NCI-H146 treated with DMSO at 0.1 percent for 48 hours (cell line): ENCODE measurements around the gene HHIP.

Source experiments
- DNase-seq: peaks from one replicate; lab custom pipeline; 2025; ENCODE audit not compliant: unreplicated experiment; lab: John Stamatoyannopoulos, UW

The HHIP gene

DNA sequence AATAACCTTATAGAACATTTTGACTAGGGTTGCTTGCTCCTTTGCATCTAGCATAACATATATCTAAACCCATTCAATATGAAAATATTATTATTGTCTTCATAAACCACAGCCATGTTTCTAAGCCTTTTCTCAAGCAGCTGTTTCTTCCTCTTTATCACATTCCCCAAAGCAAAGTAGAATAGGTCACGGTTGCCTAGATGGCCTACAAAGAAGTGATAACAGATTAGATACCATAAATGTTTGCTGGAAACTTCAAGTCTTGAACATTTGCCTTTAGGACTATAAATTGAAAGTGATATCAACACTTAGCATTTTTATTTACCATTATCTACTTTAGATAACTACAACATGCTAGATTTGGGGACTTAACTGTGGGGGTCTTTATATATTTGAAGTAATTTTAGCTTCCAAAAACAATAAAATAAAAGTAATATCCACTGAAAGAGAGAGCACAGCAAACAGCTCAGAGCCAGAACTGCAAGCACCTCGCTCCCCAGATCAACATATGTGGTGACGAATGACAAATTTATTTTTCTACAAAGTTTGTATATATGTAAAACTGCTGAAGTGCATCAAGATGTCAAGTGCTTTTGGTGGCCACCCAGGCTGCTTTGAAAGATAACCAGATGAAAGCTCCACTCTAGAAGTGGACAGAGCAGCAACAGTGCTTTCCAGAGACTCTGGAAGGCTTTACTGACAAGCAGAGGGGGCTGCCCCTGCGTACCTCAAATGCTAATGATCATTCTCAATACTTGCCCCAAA lies 8.0 kb downstream of the HHIP start:
- no peak for DNase-seq

DNA sequence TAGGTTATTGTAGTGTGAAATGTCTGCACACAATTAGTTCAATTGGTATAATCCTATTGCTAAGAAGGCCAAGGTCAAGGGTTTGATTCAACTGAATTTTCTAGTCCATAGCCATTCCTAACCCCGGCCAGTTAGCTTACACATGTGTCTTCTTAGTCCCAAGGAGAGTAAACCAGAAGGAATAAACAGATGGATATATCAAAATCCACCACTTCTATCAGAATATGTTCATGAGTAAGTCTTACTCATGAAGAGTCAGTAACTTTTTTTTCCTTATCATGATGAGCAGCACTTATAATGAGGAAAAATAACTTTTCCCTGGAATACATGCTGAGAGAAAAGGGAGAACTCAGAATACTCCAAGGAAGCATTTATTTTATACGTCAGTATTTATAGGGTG lies 9.5 kb downstream of the HHIP start:
- DNase-seq, result peak; percentile 3

DNA sequence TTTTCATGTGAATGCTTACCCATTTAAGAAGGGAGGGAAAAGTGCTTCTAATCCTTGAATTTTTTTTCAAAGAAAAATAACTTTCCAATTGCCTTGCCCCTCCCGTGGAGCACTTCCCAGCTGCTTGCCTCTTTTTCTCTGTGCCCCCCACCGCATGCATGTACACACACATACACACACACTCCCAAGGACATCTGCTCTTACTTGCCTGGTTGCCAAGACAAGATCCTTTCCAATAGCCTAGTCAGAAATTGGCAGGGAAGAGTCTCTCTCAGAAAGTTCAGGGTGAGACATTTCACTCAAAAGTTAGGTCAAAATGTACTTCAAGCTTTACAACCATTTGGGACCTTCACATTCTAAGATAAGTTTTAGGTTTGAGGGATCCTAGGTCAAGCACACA lies 10.9 kb downstream of the HHIP start:
- no peak for DNase-seq

DNA sequence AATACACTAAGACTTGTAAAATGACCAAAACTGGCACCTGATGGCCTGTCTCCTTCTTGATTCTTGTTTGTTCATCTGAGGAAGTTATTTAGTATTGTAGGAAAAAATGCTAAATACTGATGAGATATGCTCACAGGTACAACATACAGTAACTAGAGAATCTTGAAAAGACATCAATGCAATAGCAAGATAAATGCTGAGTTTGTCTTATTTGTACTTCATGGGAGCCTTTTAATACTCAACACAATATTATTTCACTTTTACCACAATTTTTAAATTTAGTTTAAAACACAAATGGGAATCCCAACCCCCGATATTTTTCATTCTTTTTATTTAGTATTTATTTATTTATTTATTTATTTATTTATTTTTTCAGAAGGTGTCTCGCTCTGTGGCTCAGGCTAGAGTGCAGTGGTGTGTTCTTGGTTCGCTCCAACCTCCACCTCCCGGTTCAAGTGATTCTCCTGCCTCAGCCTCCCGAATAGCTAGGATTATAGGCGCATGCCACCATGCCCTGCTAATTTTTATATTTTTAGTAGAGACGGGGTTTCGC lies 12.1 kb downstream of the HHIP start:
- DNase-seq, result no peak

DNA sequence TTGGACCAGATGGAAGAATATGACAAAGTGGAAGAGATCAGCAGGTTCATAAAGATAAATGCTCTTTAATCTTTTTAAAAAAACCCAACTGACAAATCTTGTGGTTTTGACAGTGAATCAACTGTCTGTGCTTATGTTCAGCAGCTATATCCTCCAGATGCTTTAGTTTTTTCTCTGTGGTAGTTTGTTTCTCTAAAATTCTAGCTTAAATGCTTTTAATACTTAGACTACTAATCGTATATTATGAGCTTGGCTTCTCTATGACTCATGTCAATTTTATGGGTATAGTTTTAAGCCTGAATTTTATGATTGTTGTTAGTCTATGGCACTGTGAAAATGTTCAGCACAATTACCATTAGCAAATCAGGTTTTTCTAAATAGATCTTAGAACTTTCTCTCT lies 12.9 kb downstream of the HHIP start:
- no peak for DNase-seq

DNA sequence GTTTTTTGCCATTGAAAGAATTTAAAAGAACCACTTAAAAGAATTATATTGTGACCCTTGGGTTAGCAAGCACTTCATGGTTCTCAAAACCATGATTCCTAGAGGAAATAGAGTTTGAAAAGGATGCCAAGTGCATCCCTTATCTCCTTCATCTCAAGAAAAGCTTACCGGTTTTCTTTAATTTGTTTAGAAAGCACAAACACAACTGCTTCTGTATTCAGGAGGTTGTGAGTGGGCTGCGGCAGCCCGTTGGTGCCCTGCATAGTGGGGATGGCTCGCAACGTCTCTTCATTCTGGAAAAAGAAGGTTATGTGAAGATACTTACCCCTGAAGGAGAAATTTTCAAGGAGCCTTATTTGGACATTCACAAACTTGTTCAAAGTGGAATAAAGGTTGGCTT lies 13.5 kb downstream of the HHIP start:
- DNase-seq, result no peak

DNA sequence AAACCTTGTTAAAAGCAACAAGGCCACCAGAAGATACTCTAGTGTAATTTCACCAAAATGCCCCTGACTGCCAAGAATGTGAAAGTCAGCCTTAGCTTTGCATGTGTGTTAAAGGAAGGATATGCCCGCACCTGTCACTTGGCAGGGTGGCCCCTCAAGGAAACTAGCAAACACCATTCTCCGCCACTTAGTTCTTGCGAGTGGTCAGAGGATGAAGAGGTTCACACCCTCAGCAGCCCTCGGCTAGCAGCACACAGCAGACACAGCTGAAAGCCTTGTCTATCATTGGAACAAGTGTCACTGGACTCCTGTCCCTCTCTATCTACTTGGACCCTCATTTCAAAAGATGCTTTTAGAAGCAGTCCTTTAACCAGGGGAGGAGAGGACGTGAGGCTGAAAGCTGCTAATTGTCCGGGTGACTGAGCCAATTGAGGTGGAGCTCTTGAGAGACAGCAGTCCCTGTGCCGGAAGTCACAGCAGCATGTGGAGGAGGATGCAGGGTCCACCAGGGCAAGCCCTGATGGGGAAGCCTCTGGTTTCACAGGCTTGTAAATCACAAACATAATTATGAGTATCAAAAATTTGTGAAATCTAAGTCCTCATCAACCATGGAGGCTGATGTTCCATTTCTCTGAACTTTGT lies 18.0 kb downstream of the HHIP start:
- no peak for DNase-seq

DNA sequence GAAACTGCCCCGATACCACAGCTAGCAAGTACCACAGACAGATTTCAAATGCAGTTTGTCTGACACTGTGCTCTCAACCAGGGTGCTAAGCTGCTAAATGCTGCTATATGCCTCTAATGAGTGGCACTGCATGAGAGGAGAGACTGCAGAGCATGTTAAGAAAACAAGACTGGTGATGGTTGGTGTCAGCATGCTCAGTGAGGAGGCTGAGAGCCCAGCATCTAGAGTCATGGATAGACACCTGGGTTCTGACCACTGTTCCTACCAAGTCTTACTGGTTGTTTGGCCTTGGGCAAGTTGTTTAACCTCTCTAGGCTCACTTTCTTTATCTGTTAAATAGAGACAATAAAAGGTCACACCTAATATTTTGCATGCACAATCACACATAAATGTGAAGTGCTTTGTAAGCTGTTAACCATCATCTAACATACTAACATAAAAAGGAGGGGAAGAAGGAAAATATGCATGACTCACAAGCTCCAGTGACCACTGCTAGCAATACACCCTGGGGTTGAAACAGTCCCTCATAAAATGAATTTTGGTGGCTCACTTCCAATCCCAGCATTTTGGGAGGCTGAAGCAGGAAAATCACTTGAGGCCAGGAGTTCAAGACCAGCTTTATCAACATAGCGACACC lies 20.7 kb downstream of the HHIP start:
- no peak for DNase-seq

DNA sequence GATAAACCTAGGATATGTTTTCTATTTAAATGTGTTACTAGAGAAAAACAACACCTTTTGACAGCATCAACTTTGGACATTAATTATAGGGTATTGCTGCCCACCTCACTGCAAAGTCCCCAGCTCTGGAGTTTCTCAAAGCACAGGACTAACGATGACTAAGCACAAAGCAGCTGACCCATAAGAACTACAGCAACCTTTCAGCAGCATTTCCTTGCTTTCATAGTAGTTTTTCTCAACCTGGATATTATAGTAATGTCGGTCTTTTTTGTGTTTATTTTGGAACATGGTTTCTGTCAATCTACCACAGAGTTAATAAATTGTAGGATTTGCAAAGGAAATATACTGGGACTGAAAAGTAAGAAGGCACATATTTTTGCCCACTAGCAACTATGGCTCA lies 21.5 kb downstream of the HHIP start:
- DNase-seq, result no peak

DNA sequence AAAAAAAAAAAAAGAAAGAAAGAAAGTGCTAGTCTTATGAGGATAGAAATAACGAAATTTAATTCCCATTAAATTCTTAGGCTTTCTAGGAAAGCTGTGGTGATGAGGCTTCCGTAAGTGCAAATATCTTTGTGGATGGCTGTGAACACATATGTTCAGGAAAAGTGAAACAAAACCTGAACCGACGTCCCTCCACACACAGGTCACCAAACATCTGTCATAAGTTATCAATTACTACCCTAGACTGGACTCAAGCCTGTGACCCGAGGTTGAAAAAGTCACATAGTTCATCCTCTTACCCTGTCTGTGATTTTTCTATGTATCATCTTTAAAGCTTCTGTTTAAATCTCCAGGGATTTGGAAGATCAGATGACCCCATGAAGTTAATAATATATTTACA lies 24.8 kb downstream of the HHIP start:
- DNase-seq, result no peak

DNA sequence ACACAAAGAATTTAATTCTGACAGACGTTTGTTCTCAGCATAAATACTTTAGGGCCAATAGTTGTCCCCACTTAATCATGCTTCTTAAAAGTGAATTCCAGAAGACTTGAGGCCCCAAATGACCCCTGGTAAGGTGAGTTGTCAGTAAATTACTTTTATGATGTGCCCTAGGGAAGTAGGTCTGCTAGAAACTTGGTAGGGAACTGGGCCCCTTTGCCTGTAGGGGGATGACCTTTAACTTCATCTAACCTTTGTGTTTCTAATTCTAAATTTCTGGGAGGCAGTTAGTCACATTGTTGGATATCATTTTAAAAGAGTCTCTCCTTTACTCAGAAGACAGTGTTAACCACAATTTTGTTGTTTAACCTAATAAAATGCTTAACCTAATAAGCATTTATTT lies 28.8 kb downstream of the HHIP start:
- DNase-seq, result no peak

DNA sequence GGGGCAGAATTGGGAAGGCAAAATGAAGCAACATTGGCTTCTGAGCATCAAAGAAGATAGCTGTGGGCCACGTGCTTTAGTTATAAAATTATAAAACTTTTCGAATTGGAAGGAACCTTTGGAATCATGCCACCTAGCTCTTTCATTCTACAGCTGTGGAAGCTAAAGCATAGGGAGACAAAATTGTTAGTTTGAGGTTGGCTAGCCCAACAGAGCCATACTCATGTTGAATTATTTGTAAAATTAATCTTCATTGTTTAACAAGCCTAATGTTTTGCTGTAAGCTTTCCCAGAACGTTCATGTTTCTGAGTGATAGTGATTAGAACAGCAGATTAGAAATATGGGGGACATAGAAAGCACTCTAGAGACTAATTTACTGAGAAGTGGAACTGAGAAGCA lies 35.9 kb downstream of the HHIP start:
- DNase-seq, result no peak

DNA sequence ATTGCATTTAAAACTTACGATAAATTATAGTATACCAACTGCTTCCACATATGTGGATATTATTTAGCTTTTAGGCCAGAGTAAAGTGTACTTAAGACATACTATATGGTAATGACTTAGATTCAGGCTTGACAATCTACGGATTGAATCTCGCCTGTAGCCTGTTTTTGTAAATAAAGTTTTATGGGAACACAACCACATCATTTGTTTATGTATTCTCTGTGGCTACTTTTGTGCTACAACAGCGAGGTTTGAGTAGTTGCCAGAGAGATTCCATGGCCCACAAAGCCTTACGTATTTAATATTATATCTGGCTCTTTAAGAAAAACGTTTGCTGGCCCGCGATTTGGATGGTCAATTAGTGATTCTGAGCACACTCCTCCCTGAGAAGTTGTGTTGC lies 37.6 kb downstream of the HHIP start:
- DNase-seq, result no peak

DNA sequence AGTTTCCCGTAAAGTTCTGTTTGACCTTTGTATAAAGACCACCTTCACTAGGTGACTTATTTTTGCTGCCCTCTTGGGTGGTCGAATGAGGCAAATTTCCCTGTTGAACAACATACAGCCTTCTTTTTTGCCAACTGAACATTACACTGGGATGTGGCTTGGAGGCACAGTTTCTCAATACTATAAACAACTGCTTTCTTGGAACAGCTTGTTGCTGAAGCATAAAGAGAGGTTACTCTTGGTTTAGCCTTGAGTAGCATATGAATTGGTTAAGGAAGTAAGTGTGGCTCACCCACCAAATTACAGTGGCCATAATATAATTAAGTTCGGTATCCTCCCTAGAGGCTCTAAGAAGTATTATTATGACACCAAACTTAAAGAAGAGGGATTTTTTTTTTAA lies 40.0 kb downstream of the HHIP start:
- DNase-seq, result no peak

DNA sequence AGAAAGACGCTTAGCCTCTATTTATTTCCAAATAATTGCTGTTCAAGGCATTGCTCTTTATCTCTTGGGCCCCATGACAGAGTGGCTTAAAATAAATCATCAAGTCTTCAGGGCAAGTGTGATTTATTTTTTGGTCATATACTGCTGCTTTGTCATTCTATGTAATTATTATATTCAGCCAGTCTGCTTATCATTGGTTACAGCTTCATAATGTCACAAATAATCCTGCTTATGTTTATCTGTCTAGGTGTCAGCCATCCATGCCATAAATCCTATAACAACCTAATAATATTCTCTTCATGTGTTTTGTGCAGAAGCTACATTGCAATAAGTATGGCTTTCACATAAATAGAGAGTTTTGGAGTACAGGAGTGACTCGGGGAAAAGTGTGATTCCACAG lies 41.0 kb downstream of the HHIP start:
- no peak for DNase-seq

DNA sequence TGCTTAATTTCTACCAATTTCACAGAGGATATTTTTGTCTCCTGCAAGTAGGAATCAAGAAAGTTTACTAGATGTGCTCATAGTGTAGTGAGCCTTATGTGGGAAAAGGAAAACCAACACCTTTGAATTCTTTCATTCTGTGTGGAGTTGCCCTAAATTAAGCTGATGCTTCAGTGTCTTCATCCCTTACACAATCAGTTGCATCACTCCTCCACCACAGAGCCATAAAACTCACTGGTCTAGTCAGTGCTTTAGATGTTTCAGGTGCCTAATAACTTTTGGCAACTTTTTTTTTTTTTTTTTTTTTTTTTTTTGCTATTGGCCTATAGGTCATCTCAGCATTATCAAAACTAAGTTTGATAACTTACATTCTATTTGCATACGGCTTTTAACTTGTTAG lies 41.5 kb downstream of the HHIP start:
- no peak for DNase-seq

DNA sequence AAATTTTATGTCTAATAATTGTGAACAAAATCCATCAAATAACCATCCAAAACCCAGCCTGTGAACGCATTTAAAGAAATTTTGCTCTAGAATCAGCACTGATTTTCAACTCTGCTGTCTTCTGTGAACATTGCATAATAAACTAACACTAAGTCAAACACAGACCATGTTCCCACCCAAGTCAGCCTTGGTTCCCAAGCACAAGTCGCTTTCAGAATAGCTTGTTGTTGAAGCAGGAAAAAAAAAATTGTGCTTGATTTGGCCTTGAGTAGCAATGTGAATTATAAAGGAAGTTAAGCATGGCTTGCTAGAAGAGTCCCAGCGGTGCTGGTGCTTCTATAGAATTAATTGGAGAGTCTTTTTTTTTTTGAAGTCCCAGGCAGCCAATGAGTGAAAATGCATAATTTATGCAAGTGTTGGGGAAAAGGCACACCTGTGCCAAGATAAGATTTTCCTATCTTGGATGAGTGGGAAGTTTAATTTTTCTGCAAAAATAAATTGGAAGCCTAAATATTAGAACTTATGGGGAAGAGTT lies 42.1 kb downstream of the HHIP start:
- no peak for DNase-seq

DNA sequence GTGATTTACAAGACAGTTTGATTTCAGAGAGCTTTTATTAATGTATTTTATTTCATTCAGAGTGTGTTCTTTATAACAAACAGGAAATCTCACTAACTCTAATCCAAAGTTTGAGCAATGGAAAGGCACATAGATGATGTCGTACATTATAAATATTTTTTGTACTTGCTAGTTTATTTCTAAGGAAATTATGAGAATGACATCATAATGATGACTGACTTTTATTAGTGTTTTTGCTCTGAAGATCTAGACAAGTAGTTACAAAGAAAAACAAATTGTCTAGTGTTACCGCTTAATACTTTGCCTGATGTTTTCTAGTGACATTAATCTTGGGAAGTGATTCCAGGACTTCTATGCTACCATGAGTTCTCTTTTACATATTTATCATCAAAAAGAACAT lies 43.2 kb downstream of the HHIP start:
- DNase-seq, result no peak

DNA sequence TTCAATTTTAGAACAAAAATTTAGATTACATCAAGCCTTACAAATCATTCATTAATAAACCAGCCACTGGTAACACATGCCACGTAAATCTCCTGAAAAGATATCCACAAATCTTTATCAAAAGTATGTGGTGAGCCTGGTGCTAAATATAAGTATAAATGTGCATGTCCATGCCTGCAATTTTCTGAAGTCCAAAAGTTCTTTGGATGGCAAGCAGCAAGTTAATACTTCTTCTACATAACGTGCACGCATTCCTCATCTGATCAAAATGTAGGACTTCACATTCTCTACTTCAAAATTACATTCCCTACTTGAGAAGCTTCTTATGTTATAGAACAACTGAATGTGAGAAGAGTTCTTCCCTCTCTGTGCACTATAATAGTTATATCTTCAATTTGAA lies 49.8 kb downstream of the HHIP start:
- DNase-seq, result no peak

DNA sequence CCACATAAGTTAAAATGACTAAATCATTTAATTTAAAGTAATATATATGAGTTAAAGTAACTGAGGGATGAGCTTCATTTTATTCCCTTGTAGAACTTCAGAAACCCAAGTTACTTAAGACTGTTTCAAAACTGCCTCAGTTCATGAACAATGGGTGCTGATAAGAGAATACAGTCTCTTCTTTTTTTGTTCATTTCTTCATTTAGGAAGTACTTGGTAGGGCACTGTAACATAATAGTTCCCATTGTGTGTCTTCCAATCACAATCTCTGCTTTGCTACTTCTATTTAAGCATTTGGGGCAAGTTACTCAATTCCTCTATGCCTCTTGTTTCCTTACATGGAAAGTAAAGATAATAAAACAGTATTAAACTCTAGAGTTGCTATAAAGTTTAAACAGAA lies 50.4 kb downstream of the HHIP start:
- DNase-seq, result no peak

DNA sequence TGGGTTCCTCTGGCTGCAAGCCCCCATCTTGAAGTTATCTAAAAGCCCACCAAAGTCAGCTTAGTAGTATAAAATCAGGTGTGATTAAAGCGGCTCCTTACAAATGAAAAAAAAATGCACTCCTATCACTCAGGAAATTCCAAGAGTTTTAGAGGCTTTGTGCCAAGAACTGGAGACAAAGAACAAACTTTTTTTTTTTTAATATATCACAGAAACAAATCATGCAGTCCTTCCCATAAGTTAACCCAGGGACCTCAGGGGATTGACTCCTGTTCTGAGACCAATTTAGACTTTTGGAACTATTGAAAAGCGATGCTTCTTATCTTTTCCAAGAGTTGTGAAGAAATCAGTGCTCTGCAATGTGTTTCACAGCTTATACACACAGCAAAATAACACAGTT lies 53.6 kb downstream of the HHIP start:
- no peak for DNase-seq

DNA sequence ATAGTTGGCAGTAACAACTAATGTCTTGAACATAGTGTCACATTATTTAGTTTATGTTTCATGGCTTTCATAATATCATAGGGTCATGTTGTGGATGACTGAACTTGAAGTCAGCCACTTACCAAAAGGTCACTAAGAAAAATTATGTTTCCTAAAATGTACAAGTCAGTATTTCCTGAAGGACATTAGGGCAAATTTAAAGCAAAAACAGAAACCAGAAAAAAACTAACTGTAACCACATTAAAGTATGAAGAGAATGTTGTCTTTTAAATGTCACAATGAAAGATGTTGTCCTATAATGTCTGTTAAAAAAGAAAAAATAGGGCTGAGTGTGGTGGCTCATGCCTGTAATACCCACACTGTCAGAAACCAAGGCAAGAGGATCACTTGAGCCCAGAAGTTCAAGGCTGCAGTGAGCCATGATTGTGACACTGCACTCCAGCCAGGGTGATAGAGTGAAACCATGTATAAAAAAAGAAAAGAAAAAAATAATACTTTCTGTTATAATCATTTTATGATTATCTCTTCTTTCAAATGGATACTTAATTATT lies 55.8 kb downstream of the HHIP start:
- DNase-seq, result no peak
